ENCODE results near the gene CAST. TPM values are rescaled to one million over a fixed set of nuclear protein-coding genes. Genes with fewer than 3 reads are reported as not detected.

The CAST gene
- total RNA-seq, 1 experiment from 2014 or later = 395 TPM

GRCh38 chr5:96775689-96776088 lies 113.5 kb downstream of the CAST start:
- H3K27ac Mint-ChIP-seq (ENCODE audit: unreplicated experiment) = peak overlapping the region; percentile 11
- intact Hi-C loops (cut with micrococcal nuclease; ENCODE audit: unreplicated experiment) = no loop called here

GRCh38 chr5:96776621-96777020 lies 114.4 kb downstream of the CAST start:
- no peak overlapping the region for H3K4me3 Mint-ChIP-seq (ENCODE audit: low read depth, unreplicated experiment)
- no peaks in the 10 kb centered on the region for H3K27me3 Mint-ChIP-seq (ENCODE audit: unreplicated experiment)
- no peak for DNase-seq
- no peaks in the 10 kb centered on the region for H3K9me3 Mint-ChIP-seq (ENCODE audit: low read depth, unreplicated experiment)
- peaks cover 63% of the 10 kb centered on the region for H3K36me3 Mint-ChIP-seq (ENCODE audit: insufficient read depth, unreplicated experiment)
- BruUV-seq (replicated peaks) = no TSS peak
- no peak overlapping the region for H3K27ac Mint-ChIP-seq (ENCODE audit: unreplicated experiment)
- CTCF ChIA-PET = no interaction called here
- H3K4me1 Mint-ChIP-seq (ENCODE audit: low read depth, unreplicated experiment) = peaks cover 15% of the 10 kb centered on the region
- intact Hi-C loops (cut with micrococcal nuclease; ENCODE audit: unreplicated experiment) = no loop called here
- TF ChIP-seq CTCF (IDR thresholded peaks at IDR 0.05; ENCODE audit: unreplicated experiment) = no peak

More at GRCh38 chr5:96775689-96776088, 113.5 kb downstream of the CAST start:
- Mint-ChIP-seq H3K36me3 (ENCODE audit: insufficient read depth, unreplicated experiment) (peaks cover 63% of the 10 kb centered on the region), H3K4me1 (ENCODE audit: low read depth, unreplicated experiment) (peaks cover 6% of the 10 kb centered on the region), H3K27me3 (ENCODE audit: unreplicated experiment) (no peaks in the 10 kb centered on the region), H3K4me3 (ENCODE audit: low read depth, unreplicated experiment) (no peak overlapping the region), H3K9me3 (ENCODE audit: low read depth, unreplicated experiment) (no peaks in the 10 kb centered on the region)
- no TSS peak for BruUV-seq (replicated peaks)
- TF ChIP-seq CTCF (IDR thresholded peaks at IDR 0.05; ENCODE audit: unreplicated experiment) = no peak
- CTCF ChIA-PET = interaction anchor here (0.7 kb wide), 1 partner anchor 10 kb away, joined by 3 read pairs; no protein-coding TSS in a partner anchor
- no peak for DNase-seq

- Mint-ChIP-seq H3K4me1 (ENCODE audit: low read depth, unreplicated experiment) (peaks cover 18% of the 10 kb centered on the region), H3K9me3 (ENCODE audit: low read depth, unreplicated experiment) (no peaks in the 10 kb centered on the region), H3K27me3 (ENCODE audit: unreplicated experiment) (no peaks in the 10 kb centered on the region), H3K27ac (ENCODE audit: unreplicated experiment) (peak overlapping the region; percentile 5), H3K36me3 (ENCODE audit: insufficient read depth, unreplicated experiment) (peaks cover 75% of the 10 kb centered on the region), H3K4me3 (ENCODE audit: low read depth, unreplicated experiment) (no peak overlapping the region)
- no peak for TF ChIP-seq CTCF (IDR thresholded peaks at IDR 0.05; ENCODE audit: unreplicated experiment)
- DNase-seq = no peak
- intact Hi-C loops (cut with micrococcal nuclease; ENCODE audit: unreplicated experiment) = no loop called here
- no TSS peak for BruUV-seq (replicated peaks)
- CTCF ChIA-PET = no interaction called here
Measured at GRCh38 chr5:96778409-96778808, 116.2 kb downstream of the CAST start.

- peak overlapping the region; percentile 22 for H3K27ac Mint-ChIP-seq (ENCODE audit: unreplicated experiment)
- DNase-seq = no peak
- TF ChIP-seq CTCF (IDR thresholded peaks at IDR 0.05; ENCODE audit: unreplicated experiment) = no peak
- peaks cover 18% of the 10 kb centered on the region for H3K4me1 Mint-ChIP-seq (ENCODE audit: low read depth, unreplicated experiment)
- no peaks in the 10 kb centered on the region for H3K9me3 Mint-ChIP-seq (ENCODE audit: low read depth, unreplicated experiment)
- no TSS peak for BruUV-seq (replicated peaks)
- H3K27me3 Mint-ChIP-seq (ENCODE audit: unreplicated experiment) = no peaks in the 10 kb centered on the region
- no peak overlapping the region for H3K4me3 Mint-ChIP-seq (ENCODE audit: low read depth, unreplicated experiment)
- intact Hi-C loops (cut with micrococcal nuclease; ENCODE audit: unreplicated experiment) = no loop called here
- CTCF ChIA-PET = interaction anchor here (0.7 kb wide), 1 partner anchor 217 kb away, joined by 3 read pairs; no protein-coding TSS in a partner anchor
- H3K36me3 Mint-ChIP-seq (ENCODE audit: insufficient read depth, unreplicated experiment) = peaks cover 82% of the 10 kb centered on the region
Measured at GRCh38 chr5:96780626-96781025, 118.5 kb downstream of the CAST start.
